HFF-Myc (cell line): ENCODE data around the gene EIPR1.

Experiments
- DNase-seq: peaks from one replicate; pipeline ENCODE4 v3.0.0-alpha.2; 2011; ENCODE audit warnings: low read depth; ENCODE audit errors: extremely low read depth
- H3K4me3 ChIP-seq: replicated peaks from 2 replicates; pipeline ENCODE4 v1.5.1; 2011; ENCODE audit warnings: low read depth, mild to moderate bottlenecking, control low read depth, low read length
- CTCF ChIP-seq: IDR thresholded peaks from 2 replicates; pipeline ENCODE4 v1.5.1; 2012; ENCODE audit warnings: mild to moderate bottlenecking, low read depth, low read length, control low read depth; ENCODE audit errors: missing control alignments

EIPR1 gene

GRCh38 chr2:3189076-3189591 lies 188.5 kb downstream of the EIPR1 start:
- H3K4me3 ChIP-seq = no peak overlapping the region
- no peak for TF ChIP-seq CTCF
- no peak for DNase-seq

GRCh38 chr2:3188405-3188946 lies 189.1 kb downstream of the EIPR1 start:
- no peak for DNase-seq
- no peak overlapping the region for H3K4me3 ChIP-seq
- TF ChIP-seq CTCF = no peak

GRCh38 chr2:3187467-3187866 lies 190.2 kb downstream of the EIPR1 start:
- no peak for DNase-seq
- no peak for TF ChIP-seq CTCF
- H3K4me3 ChIP-seq = no peak overlapping the region

GRCh38 chr2:3186766-3187165 lies 190.9 kb downstream of the EIPR1 start:
- DNase-seq = no peak
- TF ChIP-seq CTCF = no peak
- H3K4me3 ChIP-seq = no peak overlapping the region

GRCh38 chr2:3185910-3186309 lies 191.7 kb downstream of the EIPR1 start:
- no peak overlapping the region for H3K4me3 ChIP-seq
- no peak for DNase-seq
- TF ChIP-seq CTCF = no peak

- no peak for TF ChIP-seq CTCF
- DNase-seq = no peak
- H3K4me3 ChIP-seq = no peak overlapping the region
These were observed 192.4 kb downstream of the EIPR1 start for GRCh38 chr2:3185256-3185655.

- no peak for DNase-seq
- TF ChIP-seq CTCF = no peak
These were observed 193.5 kb downstream of the EIPR1 start for GRCh38 chr2:3184167-3184566.

More at GRCh38 chr2:3184167-3184566, 193.5 kb downstream of the EIPR1 start:
- H3K4me3 ChIP-seq = no peak overlapping the region
